Loucy (cell line): ENCODE results near the gene ATOSA.

Experiments used
- EZH2phosphoT487 ChIP-seq: fragments of 200-600 bp; IDR thresholded peaks from 2 replicates; pipeline ENCODE4 v1.6.1; 2018; ENCODE audit warnings: antibody characterized with exemption, mild to moderate bottlenecking, moderate library complexity, borderline replicate concordance
- TF ChIP-seq, protein P1 (sequence below): fragments of 200-600 bp; sonication (generic); conservative IDR thresholded peaks from 2 replicates; pipeline ENCODE4 v1.5.1; 2014; ENCODE audit warnings: mild to moderate bottlenecking, antibody characterized with exemption, low read length

DNA sequence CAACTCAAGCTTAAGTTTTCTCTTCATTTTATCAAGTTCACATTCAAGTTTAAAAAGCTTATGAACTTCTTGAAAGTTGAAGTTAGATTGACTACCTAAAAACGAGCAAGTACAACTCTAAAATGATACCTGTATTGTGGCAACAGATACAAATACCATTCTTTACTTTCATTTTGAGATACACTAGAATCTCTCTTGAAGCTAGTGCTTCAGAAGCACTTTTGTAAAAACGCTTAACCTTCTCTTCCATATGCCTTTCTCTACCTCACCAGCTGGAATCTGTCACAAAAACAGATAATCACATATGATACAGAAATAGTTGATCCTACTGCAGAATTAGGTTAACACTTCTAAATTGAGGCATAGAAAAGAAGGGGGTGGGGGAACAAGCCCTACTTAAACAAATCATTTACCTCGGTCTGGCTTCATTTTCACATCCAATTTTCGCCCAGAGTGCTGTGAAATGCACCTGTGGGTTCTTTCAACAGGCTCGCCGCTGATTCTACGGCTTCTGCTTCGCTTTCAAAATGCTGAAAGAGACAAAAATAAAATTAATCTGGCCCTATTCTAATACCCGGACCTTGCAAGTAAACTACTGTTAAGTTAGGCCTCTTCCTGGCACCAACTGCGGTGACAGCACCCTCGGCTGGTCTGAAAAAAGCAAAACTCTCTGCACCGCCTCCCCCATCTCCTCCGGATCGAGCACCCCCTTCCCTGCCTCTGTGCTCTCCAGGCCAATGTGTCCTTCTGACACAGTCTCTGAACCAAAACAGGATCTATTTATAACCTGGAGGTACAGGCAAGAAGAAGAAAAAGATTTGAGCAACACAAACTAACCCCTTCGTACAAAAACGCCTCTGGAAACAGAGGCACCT lies 1.4 kb downstream of the ATOSA start:
- TF ChIP-seq, protein P1, sequence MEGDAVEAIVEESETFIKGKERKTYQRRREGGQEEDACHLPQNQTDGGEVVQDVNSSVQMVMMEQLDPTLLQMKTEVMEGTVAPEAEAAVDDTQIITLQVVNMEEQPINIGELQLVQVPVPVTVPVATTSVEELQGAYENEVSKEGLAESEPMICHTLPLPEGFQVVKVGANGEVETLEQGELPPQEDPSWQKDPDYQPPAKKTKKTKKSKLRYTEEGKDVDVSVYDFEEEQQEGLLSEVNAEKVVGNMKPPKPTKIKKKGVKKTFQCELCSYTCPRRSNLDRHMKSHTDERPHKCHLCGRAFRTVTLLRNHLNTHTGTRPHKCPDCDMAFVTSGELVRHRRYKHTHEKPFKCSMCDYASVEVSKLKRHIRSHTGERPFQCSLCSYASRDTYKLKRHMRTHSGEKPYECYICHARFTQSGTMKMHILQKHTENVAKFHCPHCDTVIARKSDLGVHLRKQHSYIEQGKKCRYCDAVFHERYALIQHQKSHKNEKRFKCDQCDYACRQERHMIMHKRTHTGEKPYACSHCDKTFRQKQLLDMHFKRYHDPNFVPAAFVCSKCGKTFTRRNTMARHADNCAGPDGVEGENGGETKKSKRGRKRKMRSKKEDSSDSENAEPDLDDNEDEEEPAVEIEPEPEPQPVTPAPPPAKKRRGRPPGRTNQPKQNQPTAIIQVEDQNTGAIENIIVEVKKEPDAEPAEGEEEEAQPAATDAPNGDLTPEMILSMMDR = peak; percentile 53
- no peak for TF ChIP-seq EZH2phosphoT487
